Measurements from ENCODE around the gene WDR26. TPM values are rescaled to one million over a fixed set of nuclear protein-coding genes. Genes with fewer than 3 reads are reported as not detected.

Gene WDR26
- total RNA-seq, 1 donor from 2014 or later: 60.7 TPM

- no peak overlapping the region for H3K4me3 ChIP-seq
- no peak for TF ChIP-seq CTCF (IDR thresholded peaks at IDR 0.05; ENCODE audit: borderline replicate concordance)
- no peaks in the 10 kb centered on the region for H3K36me3 ChIP-seq
- peaks cover 29% of the 10 kb centered on the region for H3K4me1 ChIP-seq
- H3K27ac ChIP-seq (replicated peaks): no peak overlapping the region
- no peaks in the 10 kb centered on the region for H3K27me3 ChIP-seq (ENCODE audit: low read depth)
- intact Hi-C loops (cut with micrococcal nuclease): no loop called here
- DNase-seq: no peak
- H3K9me3 ChIP-seq (replicated peaks): no peaks in the 10 kb centered on the region
These were observed 19.9 kb upstream of the WDR26 start for GRCh38 chr1:224454402-224455055.

- intact Hi-C loops (cut with micrococcal nuclease): no loop called here
- TF ChIP-seq CTCF (IDR thresholded peaks at IDR 0.05; ENCODE audit: borderline replicate concordance): no peak
- H3K4me3 ChIP-seq: no peak overlapping the region
- peaks cover 16% of the 10 kb centered on the region for H3K4me1 ChIP-seq
- H3K9me3 ChIP-seq (replicated peaks): no peaks in the 10 kb centered on the region
- no peak for DNase-seq
- H3K27me3 ChIP-seq (ENCODE audit: low read depth): no peaks in the 10 kb centered on the region
- H3K27ac ChIP-seq (replicated peaks): no peak overlapping the region
- no peaks in the 10 kb centered on the region for H3K36me3 ChIP-seq
These were observed 16.2 kb upstream of the WDR26 start for GRCh38 chr1:224450561-224451350.

- no peak overlapping the region for H3K4me3 ChIP-seq
- no peak for DNase-seq
- no peaks in the 10 kb centered on the region for H3K9me3 ChIP-seq (replicated peaks)
- no peak for TF ChIP-seq CTCF (IDR thresholded peaks at IDR 0.05; ENCODE audit: borderline replicate concordance)
- H3K4me1 ChIP-seq: peaks cover 16% of the 10 kb centered on the region
- H3K27me3 ChIP-seq (ENCODE audit: low read depth): no peaks in the 10 kb centered on the region
- no peak overlapping the region for H3K27ac ChIP-seq (replicated peaks)
- intact Hi-C loops (cut with micrococcal nuclease): no loop called here
- H3K36me3 ChIP-seq: no peaks in the 10 kb centered on the region
These were observed 15.6 kb upstream of the WDR26 start for GRCh38 chr1:224450159-224450558.

GRCh38 chr1:224448453-224449017 lies 13.9 kb upstream of the WDR26 start:
- Histone ChIP-seq H3K4me3 (no peak overlapping the region), H3K27me3 (ENCODE audit: low read depth) (no peaks in the 10 kb centered on the region), H3K27ac (replicated peaks) (peak overlapping the region; percentile 47), H3K4me1 (peaks cover 16% of the 10 kb centered on the region), H3K9me3 (replicated peaks) (no peaks in the 10 kb centered on the region), H3K36me3 (peaks cover under 1% of the 10 kb centered on the region)
- intact Hi-C loops (cut with micrococcal nuclease): no loop called here
- no peak for DNase-seq
- TF ChIP-seq CTCF (IDR thresholded peaks at IDR 0.05; ENCODE audit: borderline replicate concordance): no peak

GRCh38 chr1:224447971-224448370 lies 13.4 kb upstream of the WDR26 start:
- H3K4me1 ChIP-seq: peaks cover 16% of the 10 kb centered on the region
- DNase-seq: no peak
- H3K4me3 ChIP-seq: no peak overlapping the region
- no peaks in the 10 kb centered on the region for H3K27me3 ChIP-seq (ENCODE audit: low read depth)
- H3K9me3 ChIP-seq (replicated peaks): no peaks in the 10 kb centered on the region
- H3K27ac ChIP-seq (replicated peaks): peak overlapping the region; percentile 47
- intact Hi-C loops (cut with micrococcal nuclease): no loop called here
- peaks cover 4% of the 10 kb centered on the region for H3K36me3 ChIP-seq
- TF ChIP-seq CTCF (IDR thresholded peaks at IDR 0.05; ENCODE audit: borderline replicate concordance): no peak

Data from left ventricle myocardium inferior (tissue), 1 donor.